ENCODE data around the gene SPINT3. TPM values are rescaled to one million over a fixed set of nuclear protein-coding genes. Genes with fewer than 3 reads are reported as not detected.

Gene SPINT3
- polyA plus RNA-seq, 1 donor = not detected

- no peak for DNase-seq
- H3K27ac ChIP-seq (ENCODE audit: low read length) = no peak overlapping the region
- H3K9me3 ChIP-seq (ENCODE audit: control insufficient read depth, low read depth, low read length) = no peaks in the 10 kb centered on the region
- H3K4me3 ChIP-seq (ENCODE audit: low read length) = no peak overlapping the region
- WGBS (ENCODE audit: insufficient coverage, low lambda C conversion rate) = no CpG with 5 or more reads among the region's 6 CpGs
- peaks cover 4% of the 10 kb centered on the region for H3K4me1 ChIP-seq (ENCODE audit: control insufficient read depth, insufficient read depth, low read length)
- no peaks in the 10 kb centered on the region for H3K36me3 ChIP-seq (ENCODE audit: control insufficient read depth, insufficient read depth, low read length)
- H3K27me3 ChIP-seq (ENCODE audit: control insufficient read depth, insufficient read depth, low read length) = peaks cover 4% of the 10 kb centered on the region
Observed at GRCh38 chr20:45462711-45463509, 52.5 kb downstream of the SPINT3 start.

Other genes starting within 250 kb of the SPINT3 start
- gene RBPJL, start 208.8 kb downstream of the SPINT3 start, polyA plus RNA-seq = not detected
- gene MATN4, start 207.3 kb downstream of the SPINT3 start, polyA plus RNA-seq = not detected
- 87.8 TPM for gene SDC4, start 167.2 kb downstream of the SPINT3 start, polyA plus RNA-seq
- gene SYS1, start 152.5 kb downstream of the SPINT3 start, polyA plus RNA-seq = 31.7 TPM
- gene TP53TG5, start 137.3 kb downstream of the SPINT3 start, polyA plus RNA-seq = 0.78 TPM
- gene DBNDD2, start 107.3 kb downstream of the SPINT3 start, polyA plus RNA-seq = 36.1 TPM
- 91.6 TPM for gene PIGT, start 99.5 kb downstream of the SPINT3 start, polyA plus RNA-seq
- 2.8 TPM for gene WFDC2, start 45.9 kb downstream of the SPINT3 start, polyA plus RNA-seq
- not detected for gene WFDC6, start 23.9 kb upstream of the SPINT3 start, polyA plus RNA-seq
- not detected for gene EPPIN, start 31.8 kb upstream of the SPINT3 start, polyA plus RNA-seq
- gene WFDC8, start 63.7 kb upstream of the SPINT3 start, polyA plus RNA-seq = not detected
- not detected for gene WFDC10A, start 114.1 kb upstream of the SPINT3 start, polyA plus RNA-seq
- not detected for gene WFDC9, start 115.7 kb upstream of the SPINT3 start, polyA plus RNA-seq
- gene WFDC11, start 154.6 kb upstream of the SPINT3 start, polyA plus RNA-seq = not detected
- not detected for gene WFDC13, start 186.4 kb upstream of the SPINT3 start, polyA plus RNA-seq
- gene WFDC10B, start 189.4 kb upstream of the SPINT3 start, polyA plus RNA-seq = not detected
- not detected for gene SPINT4, start 206.7 kb upstream of the SPINT3 start, polyA plus RNA-seq

All from large intestine (tissue), 3 donors.